Heart left ventricle (tissue), 13 donors: ENCODE data around the gene NACC2.

Experiments used
- CTCF ChIP-seq, 12 donors: fragments of 200-600 bp; sonication (generic) in 4 of 12; IDR thresholded peaks; one replicate each; pipeline versions ENCODE4 v1.5.0 to v1.8.0; 2018 to 2022; ENCODE audit warnings: antibody characterized with exemption in 12 of 12, mild to moderate bottlenecking in 5 of 12
- POLR2A ChIP-seq, 2 donors: fragments of 450-650 bp; IDR thresholded peaks; one replicate each; pipeline ENCODE4 v1.6.1; 2017; ENCODE audit warnings: antibody characterized with exemption in 2 of 2, mild to moderate bottlenecking in 2 of 2, moderate library complexity in 2 of 2
- donor health status: ischemic (EF 13 %, LVEDD 7.1; RV severe dilation, severe dysfunction).
- donor health status: DM: no; HTN: yes; CAD: no.
- donor health status: DM: no; HTN: no; CAD: no.
- donor health status: ischemic (EF 25% LVEDD 6.9; RV normal size, moderate dysfunction).
- donor health status: ischemic (EF 25% LVEDD 5.7; RV mildly dilated, moderate dysfunction).
- donor health status: ischemic (EF 35%, LVEDD 5.7; RV mildly dilated, moderate dysfunction).
- donor health status: nonischemic (EF 11% LVEDD 7.7; RV severe dilation, severe dysfunction).
- donor health status: DM: yes; HTN: yes; CAD: no.
- donor health status: PGD.
- donor health status: ischemic (EF 29% LVEDD 5.4; RV normal size, mild dysfunction).
- donor health status: nonischemic (EF 23%, LVEDD 6.1; RV moderate dilation, normal function).

- TF ChIP-seq CTCF (IDR thresholded peaks at IDR 0.05) (no peak), POLR2A (IDR thresholded peaks at IDR 0.05) (no peak)
Observed at GRCh38 chr9:136024696-136025316, 70.3 kb downstream of the NACC2 start.
